ENCODE results near the gene INPP5D. TPM values are rescaled to one million over a fixed set of nuclear protein-coding genes. Genes with fewer than 3 reads are reported as not detected.

INPP5D gene
- polyA plus RNA-seq, 2 of the 4 experiments (the other 2 are of a cell fraction): 0.26 to 0.53 TPM

DNA sequence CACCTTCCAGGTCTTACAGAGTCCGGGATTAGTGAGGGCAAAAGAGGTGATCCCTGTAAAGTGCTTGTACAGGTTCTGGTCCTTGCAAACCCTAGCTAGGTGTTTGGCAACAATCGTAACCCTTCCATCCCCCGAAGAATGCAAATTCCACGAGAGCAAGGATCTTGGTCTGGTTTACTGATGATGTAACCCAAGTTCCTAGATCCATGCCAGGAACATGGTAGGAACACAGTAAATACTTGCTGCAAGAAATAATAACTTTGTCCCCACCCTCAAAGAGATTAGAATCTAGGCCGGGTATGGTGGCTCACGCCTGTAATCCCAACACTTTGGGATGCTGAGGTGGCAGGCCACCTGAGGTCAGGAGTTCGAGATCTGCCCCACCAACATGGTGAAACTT, 34.4 kb upstream of the INPP5D start (continued):
- TF ChIP-seq, protein P1, sequence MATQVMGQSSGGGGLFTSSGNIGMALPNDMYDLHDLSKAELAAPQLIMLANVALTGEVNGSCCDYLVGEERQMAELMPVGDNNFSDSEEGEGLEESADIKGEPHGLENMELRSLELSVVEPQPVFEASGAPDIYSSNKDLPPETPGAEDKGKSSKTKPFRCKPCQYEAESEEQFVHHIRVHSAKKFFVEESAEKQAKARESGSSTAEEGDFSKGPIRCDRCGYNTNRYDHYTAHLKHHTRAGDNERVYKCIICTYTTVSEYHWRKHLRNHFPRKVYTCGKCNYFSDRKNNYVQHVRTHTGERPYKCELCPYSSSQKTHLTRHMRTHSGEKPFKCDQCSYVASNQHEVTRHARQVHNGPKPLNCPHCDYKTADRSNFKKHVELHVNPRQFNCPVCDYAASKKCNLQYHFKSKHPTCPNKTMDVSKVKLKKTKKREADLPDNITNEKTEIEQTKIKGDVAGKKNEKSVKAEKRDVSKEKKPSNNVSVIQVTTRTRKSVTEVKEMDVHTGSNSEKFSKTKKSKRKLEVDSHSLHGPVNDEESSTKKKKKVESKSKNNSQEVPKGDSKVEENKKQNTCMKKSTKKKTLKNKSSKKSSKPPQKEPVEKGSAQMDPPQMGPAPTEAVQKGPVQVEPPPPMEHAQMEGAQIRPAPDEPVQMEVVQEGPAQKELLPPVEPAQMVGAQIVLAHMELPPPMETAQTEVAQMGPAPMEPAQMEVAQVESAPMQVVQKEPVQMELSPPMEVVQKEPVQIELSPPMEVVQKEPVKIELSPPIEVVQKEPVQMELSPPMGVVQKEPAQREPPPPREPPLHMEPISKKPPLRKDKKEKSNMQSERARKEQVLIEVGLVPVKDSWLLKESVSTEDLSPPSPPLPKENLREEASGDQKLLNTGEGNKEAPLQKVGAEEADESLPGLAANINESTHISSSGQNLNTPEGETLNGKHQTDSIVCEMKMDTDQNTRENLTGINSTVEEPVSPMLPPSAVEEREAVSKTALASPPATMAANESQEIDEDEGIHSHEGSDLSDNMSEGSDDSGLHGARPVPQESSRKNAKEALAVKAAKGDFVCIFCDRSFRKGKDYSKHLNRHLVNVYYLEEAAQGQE (IDR thresholded peaks at IDR 0.05): no peak
- no peak for TF ChIP-seq ZFP36 (IDR thresholded peaks at IDR 0.05; ENCODE audit: borderline replicate concordance, partially characterized antibody)
- no peak for TF ChIP-seq NR3C1 (IDR thresholded peaks at IDR 0.05)
- TF ChIP-seq RARB (CRISPR knock-in tag; IDR thresholded peaks at IDR 0.05): no peak
- TF ChIP-seq MAZ (IDR thresholded peaks at IDR 0.05; ENCODE audit: borderline replicate concordance, low read depth, low read length): no peak
- no peak for TF ChIP-seq RFX5 (IDR thresholded peaks at IDR 0.05)
- no peak for TF ChIP-seq BCL3 (IDR thresholded peaks at IDR 0.05)

DNA sequence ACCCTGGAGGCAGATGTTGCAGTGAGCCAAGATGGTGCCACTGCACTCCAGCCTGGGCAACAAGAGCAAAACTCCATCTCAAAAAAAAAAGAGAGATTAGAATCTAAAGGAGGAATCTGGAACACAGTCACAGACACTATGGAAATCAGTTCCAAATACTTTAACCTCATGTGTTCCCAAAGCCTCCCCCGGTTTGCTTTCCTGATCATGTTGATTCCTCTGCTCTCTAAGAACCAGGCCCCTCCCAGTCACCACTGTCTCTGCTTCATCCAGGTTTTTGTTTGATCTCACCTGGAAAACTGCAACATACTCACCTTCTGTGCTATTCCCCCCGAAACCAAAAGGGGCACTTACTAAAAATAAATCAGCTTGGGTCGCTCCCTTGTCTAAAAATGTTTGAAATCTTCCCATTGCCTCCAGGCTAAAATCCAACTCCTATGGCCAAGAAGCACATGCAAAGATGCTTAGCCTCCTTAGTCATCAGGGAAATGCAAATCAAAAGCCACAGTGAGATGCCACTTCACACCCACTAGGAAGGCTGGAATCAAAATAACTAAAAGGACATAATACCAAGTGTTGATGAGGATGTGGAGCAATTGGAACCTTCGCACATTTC, 33.8 kb upstream of the INPP5D start:
- peak in 1 of 2 experiments; percentile 19 for DNase-seq (ENCODE audit: low read depth in 1 of 2, low spot score in 1 of 2)
- FAIRE-seq: peak; percentile 7
- no peak for TF ChIP-seq POLR2A (IDR thresholded peaks at IDR 0.05; ENCODE audit: low read length)
- TF ChIP-seq, protein P2, sequence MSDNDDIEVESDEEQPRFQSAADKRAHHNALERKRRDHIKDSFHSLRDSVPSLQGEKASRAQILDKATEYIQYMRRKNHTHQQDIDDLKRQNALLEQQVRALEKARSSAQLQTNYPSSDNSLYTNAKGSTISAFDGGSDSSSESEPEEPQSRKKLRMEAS (IDR thresholded peaks at IDR 0.05): peak; percentile 45
- no peak overlapping the region for H3K4me3 ChIP-seq
- WGBS (ENCODE audit: missing lambda C conversion rate): 53% methylated on average over 4 of the region's 4 CpGs
- ATAC-seq: no peak
- H3K4me1 ChIP-seq: peaks cover 23% of the 10 kb centered on the region
- ChIA-PET CTCF (interaction anchor here (3.4 to 9.8 kb wide), 2 partner anchors 28 to 48 kb away, joined by 15 to 119 read pairs; no protein-coding TSS in a partner anchor), POLR2A (no interaction called here)
- H3K27ac ChIP-seq: peak overlapping the region; percentile 57 to 61
- H3K9me3 ChIP-seq: no peaks in the 10 kb centered on the region
- peak overlapping the region; percentile 55 for H3K4me2 ChIP-seq

DNA sequence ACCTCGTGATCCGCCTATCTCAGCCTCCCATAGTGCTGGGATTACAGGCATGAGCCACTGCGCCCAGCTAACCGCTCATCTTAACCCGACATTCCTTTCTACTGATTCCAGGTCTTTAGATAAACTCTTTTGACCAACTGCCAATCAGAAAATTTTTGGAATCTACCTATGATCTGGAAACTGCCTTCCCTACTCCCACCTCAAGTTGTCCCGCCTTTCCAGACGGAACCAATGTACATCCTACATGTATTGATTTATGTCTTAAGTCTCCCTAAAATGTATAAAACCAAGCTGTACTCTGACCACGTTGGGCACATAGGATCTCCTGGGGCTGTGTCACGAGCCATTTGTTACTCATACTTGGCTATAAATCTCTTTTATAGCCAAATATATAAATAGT, 30.8 kb upstream of the INPP5D start:
- FAIRE-seq (no peak), ATAC-seq (no peak), DNase-seq (ENCODE audit: low read depth in 1 of 2, low spot score in 1 of 2) (no peak)
- no peak overlapping the region for H3K4me3 ChIP-seq
- peak overlapping the region; percentile 38 to 55; a peak in 3 of 6 replicates for H3K27ac ChIP-seq
- H3K4me2 ChIP-seq: no peak overlapping the region
- POLR2A ChIA-PET: interaction anchor here (0.9 to 1.0 kb wide), 2 partner anchors 101 to 173 kb away, joined by 3 to 6 read pairs; no protein-coding TSS in a partner anchor
- TF ChIP-seq CBX2 (IDR thresholded peaks at IDR 0.05; ENCODE audit: borderline replicate concordance, low read depth) (no peak), EP300 (IDR thresholded peaks at IDR 0.05) (no peak), SREBF2 (IDR thresholded peaks at IDR 0.05) (no peak), JUN (IDR thresholded peaks at IDR 0.05) (no peak), CHD2 (IDR thresholded peaks at IDR 0.05; ENCODE audit: low read length, partially characterized antibody) (no peak), ZNF302 (CRISPR knock-in tag; IDR thresholded peaks at IDR 0.05) (no peak), HOXB5 (CRISPR knock-in tag; IDR thresholded peaks at IDR 0.05) (no peak), ZSCAN20 (CRISPR knock-in tag; IDR thresholded peaks at IDR 0.05) (no peak), HEYL (CRISPR knock-in tag; IDR thresholded peaks at IDR 0.05) (no peak), MAFK (IDR thresholded peaks at IDR 0.05; ENCODE audit: partially characterized antibody) (no peak), HMGXB4 (CRISPR knock-in tag; IDR thresholded peaks at IDR 0.05; ENCODE audit: borderline replicate concordance) (no peak), POLR2A (IDR thresholded peaks at IDR 0.05; ENCODE audit: low read length) (no peak), JUNB (IDR thresholded peaks at IDR 0.05) (no peak), NPAS2 (CRISPR knock-in tag; IDR thresholded peaks at IDR 0.05; ENCODE audit: borderline replicate concordance) (no peak), CEBPB (IDR thresholded peaks at IDR 0.05) (no peak), GATA3 (IDR thresholded peaks at IDR 0.05; ENCODE audit: borderline replicate concordance) (no peak), CBX8 (IDR thresholded peaks at IDR 0.05) (no peak)
- TF ChIP-seq, protein P3, sequence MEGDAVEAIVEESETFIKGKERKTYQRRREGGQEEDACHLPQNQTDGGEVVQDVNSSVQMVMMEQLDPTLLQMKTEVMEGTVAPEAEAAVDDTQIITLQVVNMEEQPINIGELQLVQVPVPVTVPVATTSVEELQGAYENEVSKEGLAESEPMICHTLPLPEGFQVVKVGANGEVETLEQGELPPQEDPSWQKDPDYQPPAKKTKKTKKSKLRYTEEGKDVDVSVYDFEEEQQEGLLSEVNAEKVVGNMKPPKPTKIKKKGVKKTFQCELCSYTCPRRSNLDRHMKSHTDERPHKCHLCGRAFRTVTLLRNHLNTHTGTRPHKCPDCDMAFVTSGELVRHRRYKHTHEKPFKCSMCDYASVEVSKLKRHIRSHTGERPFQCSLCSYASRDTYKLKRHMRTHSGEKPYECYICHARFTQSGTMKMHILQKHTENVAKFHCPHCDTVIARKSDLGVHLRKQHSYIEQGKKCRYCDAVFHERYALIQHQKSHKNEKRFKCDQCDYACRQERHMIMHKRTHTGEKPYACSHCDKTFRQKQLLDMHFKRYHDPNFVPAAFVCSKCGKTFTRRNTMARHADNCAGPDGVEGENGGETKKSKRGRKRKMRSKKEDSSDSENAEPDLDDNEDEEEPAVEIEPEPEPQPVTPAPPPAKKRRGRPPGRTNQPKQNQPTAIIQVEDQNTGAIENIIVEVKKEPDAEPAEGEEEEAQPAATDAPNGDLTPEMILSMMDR (IDR thresholded peaks at IDR 0.05): no peak
- CTCF ChIA-PET: interaction anchor here (0.7 to 9.8 kb wide), 30 partner anchors 8 to 222 kb away, joined by 3 to 119 read pairs (median 6); partner anchors contain the start of genes ATG16L1 and NGEF
- WGBS (ENCODE audit: missing lambda C conversion rate): 87% methylated on average over 9 of the region's 9 CpGs
- no peaks in the 10 kb centered on the region for H3K9me3 ChIP-seq
- H3K4me1 ChIP-seq: peaks cover 23% of the 10 kb centered on the region

Data from A549 (cell line).